H1 (cell line): ENCODE results near the gene SCARB1. TPM values are rescaled to one million over a fixed set of nuclear protein-coding genes. Genes with fewer than 3 reads are reported as not detected.

ENCODE experiments used
- CTCF ChIA-PET: fragments of 300-600 bp; sonication (Branson Sonifier 250); formaldehyde crosslinking; loops from one replicate; lab custom pipeline; 2021; ENCODE audit not compliant: partially characterized antibody; lab: Charles Lee
- POLR2A ChIA-PET: fragments of 300-600 bp; sonication (Branson Sonifier 250); formaldehyde crosslinking; loops from one replicate; lab custom pipeline; 2021; ENCODE audit warnings: inconsistent platforms; ENCODE audit not compliant: partially characterized antibody; lab: Charles Lee
- DNase-seq, 2 experiments: peaks; one replicate each; pipeline versions ENCODE4 v3.0.0 to v3.0.0-alpha.2; 2010 to 2022; ENCODE audit warnings: low spot score in 2 of 2, low read depth in 1 of 2, mixed read lengths in 1 of 2
- FAIRE-seq: peaks from 2 replicates; lab custom pipeline; 2011; peaks lifted over from hg19 to GRCh38; lab: Jason Lieb, UNC
- H2AFZ ChIP-seq: 2 replicates; pipeline ENCODE4 v1.8.1; 2012; ENCODE audit warnings: low read length, inconsistent platforms
- H2AK5ac ChIP-seq: 2 replicates; pipeline ENCODE4 v1.6.1; 2013; ENCODE audit warnings: low read depth, low read length
- H2BK120ac ChIP-seq: replicated peaks from 2 replicates; pipeline ENCODE3; 2013; ENCODE audit warnings: low read depth, low read length, inconsistent platforms
- H2BK12ac ChIP-seq: 2 replicates; pipeline ENCODE4 v1.6.1; 2013; ENCODE audit warnings: low read depth, low read length
- H2BK15ac ChIP-seq: 2 replicates; pipeline ENCODE4 v1.6.1; 2013; ENCODE audit warnings: low read length
- H2BK20ac ChIP-seq: 2 replicates; pipeline ENCODE4 v1.6.1; 2013; ENCODE audit warnings: low read length
- H2BK5ac ChIP-seq: 2 replicates; pipeline ENCODE4 v1.6.1; 2013; ENCODE audit warnings: low read depth, low read length
- H3K14ac ChIP-seq: 2 replicates; pipeline ENCODE4 v1.6.1; 2013; ENCODE audit warnings: inconsistent platforms; ENCODE audit not compliant: insufficient read length
- H3K18ac ChIP-seq: 2 replicates; pipeline ENCODE4 v1.6.1; 2013; ENCODE audit warnings: low read length; ENCODE audit errors: extremely low read depth
- H3K23ac ChIP-seq: 2 replicates; pipeline ENCODE4 v1.6.1; 2013; ENCODE audit warnings: inconsistent platforms; ENCODE audit not compliant: insufficient read length
- H3K23me2 ChIP-seq: 2 replicates; pipeline ENCODE4 v1.6.1; 2013; ENCODE audit warnings: low read depth, low read length
- H3K27ac ChIP-seq: 2 replicates; pipeline ENCODE4 v1.6.1; 2011; ENCODE audit warnings: low read depth, low read length, inconsistent platforms
- H3K27me3 ChIP-seq, 4 experiments: replicated peaks in 1 of 4; 1 replicate in 1 of 4; 2 replicates in 3 of 4; pipeline versions ENCODE4 v1.6.1 to v1.8.1; 2011 to 2013; ENCODE audit warnings: low read length in 3 of 4, mild to moderate bottlenecking in 3 of 4, inconsistent platforms in 2 of 4, mixed read lengths in 2 of 4, moderate library complexity in 1 of 4; ENCODE audit not compliant: control insufficient read depth in 3 of 4, insufficient read depth in 3 of 4; ENCODE audit errors: extremely low read depth in 1 of 4
- H3K36me3 ChIP-seq, 4 experiments: 2 replicates each; pipeline versions ENCODE4 v1.6.1 to v1.8.1; 2011 to 2013; ENCODE audit warnings: mild to moderate bottlenecking in 4 of 4, low read length in 3 of 4, moderate library complexity in 2 of 4, control low read depth in 1 of 4, inconsistent platforms in 1 of 4; ENCODE audit not compliant: insufficient read depth in 4 of 4, control insufficient read depth in 2 of 4
- H3K4ac ChIP-seq: replicated peaks from 2 replicates; pipeline ENCODE3; 2013; ENCODE audit warnings: low read length, low read depth, mixed read lengths, inconsistent platforms; ENCODE audit not compliant: insufficient read length
- H3K4me1 ChIP-seq, 4 experiments: replicated peaks in 1 of 4; 1 replicate in 1 of 4; 2 replicates in 3 of 4; pipeline versions ENCODE4 v1.6.1 to v1.8.1; 2011 to 2013; ENCODE audit warnings: low read length in 3 of 4, inconsistent platforms in 2 of 4, mixed read lengths in 1 of 4; ENCODE audit not compliant: insufficient read depth in 4 of 4, control insufficient read depth in 3 of 4
- H3K4me2 ChIP-seq, 2 experiments: 2 replicates each; pipeline versions ENCODE4 v1.6.1 to v1.8.1; 2011 to 2013; ENCODE audit warnings: low read depth in 2 of 2, low read length in 2 of 2, control low read depth in 1 of 2, inconsistent platforms in 1 of 2, mild to moderate bottlenecking in 1 of 2; ENCODE audit not compliant: insufficient read depth in 1 of 2
- H3K4me3 ChIP-seq, 4 experiments: fragments of 200-600, 300-600 bp in 1 of 4; sonication (generic), shearing (Covaris generic), sonication (Bioruptor Twin) in 1 of 4; 2 replicates each; pipeline versions ENCODE4 v1.5.1 to v1.8.1; 2011 to 2016; ENCODE audit warnings: low read length in 4 of 4, low read depth in 3 of 4, control low read depth in 2 of 4, inconsistent platforms in 2 of 4, mild to moderate bottlenecking in 2 of 4, mixed read lengths in 1 of 4, moderate library complexity in 1 of 4; ENCODE audit not compliant: insufficient read depth in 2 of 4; ENCODE audit errors: extremely low read depth in 1 of 4
- H3K56ac ChIP-seq: replicated peaks from 2 replicates; pipeline ENCODE3; 2013; ENCODE audit warnings: low read depth, mild to moderate bottlenecking, mixed read lengths, low read length, inconsistent platforms; ENCODE audit not compliant: insufficient read length
- H3K79me1 ChIP-seq: 2 replicates; pipeline ENCODE4 v1.6.1; 2013; ENCODE audit warnings: low read depth, low read length, control low read depth
- H3K79me2 ChIP-seq, 2 experiments: 2 replicates each; pipeline versions ENCODE4 v1.6.1 to v1.8.1; 2012 to 2013; ENCODE audit warnings: low read length in 2 of 2, mild to moderate bottlenecking in 2 of 2, inconsistent platforms in 1 of 2; ENCODE audit not compliant: insufficient read depth in 2 of 2, control insufficient read depth in 1 of 2
- H3K9ac ChIP-seq, 4 experiments: replicated peaks in 1 of 4; 1 replicate in 1 of 4; 2 replicates in 3 of 4; pipeline versions ENCODE4 v1.6.1 to v1.8.1; 2011 to 2013; ENCODE audit warnings: low read depth in 3 of 4, low read length in 3 of 4, control low read depth in 2 of 4, mild to moderate bottlenecking in 2 of 4, moderate library complexity in 2 of 4, inconsistent platforms in 1 of 4; ENCODE audit errors: extremely low read depth in 1 of 4
- H3K9me3 ChIP-seq, 2 experiments: 2 replicates each; pipeline versions ENCODE4 v1.6.1 to v1.8.1; 2012 to 2013; ENCODE audit warnings: mild to moderate bottlenecking in 2 of 2, moderate library complexity in 2 of 2, control low read depth in 1 of 2, inconsistent platforms in 1 of 2, low read depth in 1 of 2, low read length in 1 of 2, mixed read lengths in 1 of 2; ENCODE audit not compliant: insufficient read depth in 2 of 2
- H4K20me1 ChIP-seq, 2 experiments: replicated peaks in 1 of 2; 2 replicates each; pipeline versions ENCODE3 to v1.8.1; 2011 to 2013; ENCODE audit warnings: inconsistent platforms in 2 of 2, low read length in 2 of 2, mild to moderate bottlenecking in 1 of 2; ENCODE audit not compliant: insufficient read depth in 2 of 2, control insufficient read depth in 1 of 2
- H4K5ac ChIP-seq: 2 replicates; pipeline ENCODE4 v1.6.1; 2013; ENCODE audit warnings: low read length, low read depth, mixed read lengths, inconsistent platforms; ENCODE audit not compliant: insufficient read length
- H4K8ac ChIP-seq: 2 replicates; pipeline ENCODE4 v1.8.0; 2013; ENCODE audit warnings: mild to moderate bottlenecking, moderate library complexity, low read length, inconsistent platforms; ENCODE audit not compliant: insufficient read depth; ENCODE audit errors: extremely low read depth
- H4K91ac ChIP-seq: replicated peaks from 2 replicates; pipeline ENCODE3; 2013; ENCODE audit warnings: low read length, mixed read lengths, inconsistent platforms; ENCODE audit not compliant: insufficient read length
- POLR2AphosphoS5 ChIP-seq: IDR thresholded peaks from 2 replicates; pipeline ENCODE4 v1.6.1; 2011; ENCODE audit warnings: low read depth, low read length
- TAF1 ChIP-seq: IDR thresholded peaks from 2 replicates; pipeline ENCODE4 v1.6.1; 2011; ENCODE audit warnings: mild to moderate bottlenecking, low read depth, low read length
- WGBS, 2 experiments: shearing (Covaris generic) in 1 of 2; methylation state at CpG; one replicate each; pipeline versions ENCODE4 v1.1.6 to v1.1.7; 2013 to 2015; ENCODE audit warnings: low lambda C conversion rate in 2 of 2, mixed read lengths in 2 of 2, inconsistent platforms in 1 of 2, low coverage in 1 of 2, missing lambda C conversion rate in 1 of 2; ENCODE audit not compliant: insufficient replicate concordance in 2 of 2, insufficient coverage in 1 of 2, insufficient read length in 1 of 2; ENCODE audit errors: extremely low coverage in 1 of 2, missing lambda C conversion rate in 1 of 2; 5-methylcytosine and 5-hydroxymethylcytosine counted together
- polyA plus RNA-seq, 7 experiments: library from polyadenylated mRNA; depleted of rRNA in 3 of 7; stranded (reverse) in 5 of 7; unstranded in 2 of 7; fragments of >200 nt in 5 of 7; fragments of 200-250 nt in 2 of 7; gene quantifications; 1 replicate in 5 of 7; 2 replicates in 1 of 7; 4 replicates in 1 of 7; pipeline versions ENCODE4 v1.2.1 to v1.2.3, GENCODE V29; 2011 to 2013; ENCODE audit warnings: missing spikeins in 2 of 7, mixed read lengths in 2 of 7
- total RNA-seq: library from RNA; stranded (reverse); fragmentation: NEBNext Ultra II Directional; extraction: Animal tissue kit (Norgen Biotek cat#: 25700); gene quantifications from 2 replicates; pipeline ENCODE4 v1.2.1, GENCODE V29; 2021

SCARB1 gene
- total and polyA plus RNA-seq, 2 of the 8 experiments (the other 6 are each of a cell fraction or from before 2014, with no cell fraction given) = 45.3 to 57.1 TPM

- Histone ChIP-seq H3K4me2 (no peak overlapping the region), H2BK12ac (no peak overlapping the region), H3K27me3 (no peaks in the 10 kb centered on the region), H2BK5ac (no peak overlapping the region; the same call in 1 of the 2 replicates), H3K36me3 (peaks cover 0 to 5% (median 2%) of the 10 kb centered on the region in 4 experiments; a peak in 3 of 8 replicates), H4K5ac (no peak overlapping the region), H4K20me1 (peaks cover 4% of the 10 kb centered on the region in 2 experiments), H3K27ac (no peak overlapping the region), H3K18ac (no peak overlapping the region), H3K23me2 (no peaks in the 10 kb centered on the region), H2BK15ac (no peak overlapping the region), H2BK120ac (no peak overlapping the region), H3K4ac (no peak overlapping the region), H3K79me2 (no peaks in the 10 kb centered on the region), H3K4me1 (no peaks in the 10 kb centered on the region; a peak in 1 of 7 replicates), H4K8ac (no peak overlapping the region), H3K9me3 (no peaks in the 10 kb centered on the region), H2BK20ac (no peak overlapping the region), H3K79me1 (no peaks in the 10 kb centered on the region), H2AK5ac (no peak overlapping the region), H3K4me3 (no peak overlapping the region), H2AFZ (no peak overlapping the region), H3K23ac (no peak overlapping the region), H3K56ac (no peak overlapping the region), H3K14ac (no peak overlapping the region), H4K91ac (no peak overlapping the region), H3K9ac (no peak overlapping the region)
- TF ChIP-seq TAF1 = no peak
- no peak for TF ChIP-seq POLR2AphosphoS5
- POLR2A ChIA-PET = interaction anchor here (0.5 to 1.6 kb wide), 3 partner anchors 15 to 102 kb away, joined by 3 to 4 read pairs (median 3); no protein-coding TSS in a partner anchor
- 84% methylated on average over 11 of the region's 13 CpGs; no CpG with 5 or more reads in 1 of the 2 experiments for WGBS, 2 experiments
- CTCF ChIA-PET = interaction anchor here (0.9 kb wide), 1 partner anchor 45 kb away, joined by 3 read pairs; no protein-coding TSS in a partner anchor
- no peak for DNase-seq
- FAIRE-seq = no peak
Measured at GRCh38 chr12:124811633-124812032, 52.0 kb downstream of the SCARB1 start.
